ENCODE data around the gene GPR37L1. TPM values are rescaled to one million over a fixed set of nuclear protein-coding genes. Genes with fewer than 3 reads are reported as not detected.

Gene GPR37L1
- total and polyA plus RNA-seq, 7 experiments from 2014 or later, result 0.02 to 0.09 TPM; not detected in 5

GRCh38 chr1:202117898-202118371, 4.8 kb upstream of the GPR37L1 start:
- Histone ChIP-seq H3K4me1 (ENCODE audit: control insufficient read depth in 2 of 2, insufficient read depth in 2 of 2, low read length in 2 of 2) (no peaks in the 10 kb centered on the region), H3K9me3 (ENCODE audit: control insufficient read depth in 2 of 3, low read length in 3 of 3) (no peaks in the 10 kb centered on the region), H3K4me3 (ENCODE audit: low read length) (no peak overlapping the region), H3K27ac (ENCODE audit: low read depth, low read length) (no peak overlapping the region), H3K36me3 (ENCODE audit: control insufficient read depth in 2 of 3, insufficient read depth in 3 of 3, low read length in 3 of 3) (no peaks in the 10 kb centered on the region), H3K27me3 (ENCODE audit: control insufficient read depth in 2 of 2, insufficient read depth in 2 of 2, low read length in 2 of 2) (no peaks in the 10 kb centered on the region)
- H3K36me3 Mint-ChIP-seq, result no peaks in the 10 kb centered on the region
- POLR2A ChIA-PET, result no interaction called here
- H3K4me1 Mint-ChIP-seq, result peaks cover 0 to 3% (median 0%) of the 10 kb centered on the region in 7 donors
- CTCF ChIA-PET, result no interaction called here
- DNase-seq (no peak), ATAC-seq (no peak)
- no peak overlapping the region for H3K27ac Mint-ChIP-seq
- H3K9me3 Mint-ChIP-seq, result no peaks in the 10 kb centered on the region
- H3K4me3 Mint-ChIP-seq, result no peak overlapping the region
- peaks cover 0 to 10% (median 0%) of the 10 kb centered on the region in 5 donors for H3K27me3 Mint-ChIP-seq
- intact Hi-C loops (cut with micrococcal nuclease), result no loop called here

- H3K4me3 Mint-ChIP-seq, result no peak overlapping the region
- H3K36me3 ChIP-seq (ENCODE audit: control insufficient read depth in 2 of 3, insufficient read depth in 3 of 3, low read length in 3 of 3), result no peaks in the 10 kb centered on the region
- H3K4me3 ChIP-seq (ENCODE audit: low read length), result no peak overlapping the region
- no peaks in the 10 kb centered on the region for H3K4me1 Mint-ChIP-seq
- H3K27ac Mint-ChIP-seq, result no peak overlapping the region
- ATAC-seq (no peak), DNase-seq (no peak)
- no peaks in the 10 kb centered on the region for H3K9me3 ChIP-seq (ENCODE audit: control insufficient read depth in 2 of 3, low read length in 3 of 3)
- H3K36me3 Mint-ChIP-seq, result no peaks in the 10 kb centered on the region
- H3K9me3 Mint-ChIP-seq, result no peaks in the 10 kb centered on the region
- CTCF ChIA-PET, result interaction anchor here (0.8 kb wide), 2 partner anchors 8 to 14 kb away, joined by 3 to 4 read pairs; no protein-coding TSS in a partner anchor
- no peaks in the 10 kb centered on the region for H3K4me1 ChIP-seq (ENCODE audit: control insufficient read depth in 2 of 2, insufficient read depth in 2 of 2, low read length in 2 of 2)
- no peak overlapping the region for H3K27ac ChIP-seq (ENCODE audit: low read depth, low read length)
- POLR2A ChIA-PET, result no interaction called here
- intact Hi-C loops (cut with micrococcal nuclease), result no loop called here
- H3K27me3 Mint-ChIP-seq, result peaks cover 0 to 13% (median 6%) of the 10 kb centered on the region in 5 donors
- no peaks in the 10 kb centered on the region for H3K27me3 ChIP-seq (ENCODE audit: control insufficient read depth in 2 of 2, insufficient read depth in 2 of 2, low read length in 2 of 2)
Observed at GRCh38 chr1:202121006-202121405, 1.7 kb upstream of the GPR37L1 start.

- Histone ChIP-seq H3K9me3 (ENCODE audit: control insufficient read depth in 2 of 3, low read length in 3 of 3) (no peaks in the 10 kb centered on the region), H3K27ac (ENCODE audit: low read depth, low read length) (no peak overlapping the region), H3K27me3 (ENCODE audit: control insufficient read depth in 2 of 2, insufficient read depth in 2 of 2, low read length in 2 of 2) (no peaks in the 10 kb centered on the region), H3K36me3 (ENCODE audit: control insufficient read depth in 2 of 3, insufficient read depth in 3 of 3, low read length in 3 of 3) (no peaks in the 10 kb centered on the region), H3K4me3 (ENCODE audit: low read length) (no peak overlapping the region), H3K4me1 (ENCODE audit: control insufficient read depth in 2 of 2, insufficient read depth in 2 of 2, low read length in 2 of 2) (no peaks in the 10 kb centered on the region)
- H3K4me3 Mint-ChIP-seq, result no peak overlapping the region
- H3K36me3 Mint-ChIP-seq, result no peaks in the 10 kb centered on the region
- intact Hi-C loops (cut with micrococcal nuclease), result no loop called here
- H3K27me3 Mint-ChIP-seq, result peaks cover 6 to 16% (median 10%) of the 10 kb centered on the region in 5 donors
- CTCF ChIA-PET, result interaction anchor here (1.0 kb wide), 1 partner anchor 12 kb away, joined by 5 read pairs; no protein-coding TSS in a partner anchor
- H3K9me3 Mint-ChIP-seq, result no peaks in the 10 kb centered on the region
- no peak for DNase-seq
- no peak overlapping the region for H3K27ac Mint-ChIP-seq
- ATAC-seq, result no peak
- peaks cover 0 to 7% (median 0%) of the 10 kb centered on the region in 7 donors for H3K4me1 Mint-ChIP-seq
- POLR2A ChIA-PET, result interaction anchor here (0.6 kb wide), 1 partner anchor 52 kb away, joined by 3 read pairs; no protein-coding TSS in a partner anchor
Observed at GRCh38 chr1:202123336-202123813, 658 bp downstream of the GPR37L1 start.

GRCh38 chr1:202124142-202124541, 1.4 kb downstream of the GPR37L1 start:
- POLR2A ChIA-PET, result no interaction called here
- no peaks in the 10 kb centered on the region for H3K4me1 ChIP-seq (ENCODE audit: control insufficient read depth in 2 of 2, insufficient read depth in 2 of 2, low read length in 2 of 2)
- H3K4me1 Mint-ChIP-seq, result peaks cover 0 to 7% (median 0%) of the 10 kb centered on the region in 7 donors
- no peak for DNase-seq
- H3K27ac Mint-ChIP-seq, result no peak overlapping the region
- H3K27me3 ChIP-seq (ENCODE audit: control insufficient read depth in 2 of 2, insufficient read depth in 2 of 2, low read length in 2 of 2), result no peaks in the 10 kb centered on the region
- no peaks in the 10 kb centered on the region for H3K9me3 Mint-ChIP-seq
- H3K27ac ChIP-seq (ENCODE audit: low read depth, low read length), result no peak overlapping the region
- no peak overlapping the region for H3K4me3 Mint-ChIP-seq
- H3K36me3 Mint-ChIP-seq, result no peaks in the 10 kb centered on the region
- intact Hi-C loops (cut with micrococcal nuclease), result no loop called here
- no peaks in the 10 kb centered on the region for H3K36me3 ChIP-seq (ENCODE audit: control insufficient read depth in 2 of 3, insufficient read depth in 3 of 3, low read length in 3 of 3)
- peaks cover 6 to 16% (median 10%) of the 10 kb centered on the region in 5 donors for H3K27me3 Mint-ChIP-seq
- H3K4me3 ChIP-seq (ENCODE audit: low read length), result no peak overlapping the region
- CTCF ChIA-PET, result interaction anchor here (1.0 kb wide), 1 partner anchor 11 kb away, joined by 5 read pairs; no protein-coding TSS in a partner anchor
- ATAC-seq, result no peak
- H3K9me3 ChIP-seq (ENCODE audit: control insufficient read depth in 2 of 3, low read length in 3 of 3), result no peaks in the 10 kb centered on the region

- ChIA-PET CTCF (no interaction called here), POLR2A (no interaction called here)
- Mint-ChIP-seq H3K4me3 (no peak overlapping the region), H3K4me1 (peaks cover 0 to 7% (median 0%) of the 10 kb centered on the region in 7 donors), H3K27me3 (peaks cover 6 to 16% (median 10%) of the 10 kb centered on the region in 5 donors), H3K9me3 (no peaks in the 10 kb centered on the region), H3K27ac (no peak overlapping the region), H3K36me3 (no peaks in the 10 kb centered on the region)
- Histone ChIP-seq H3K4me1 (ENCODE audit: control insufficient read depth in 2 of 2, insufficient read depth in 2 of 2, low read length in 2 of 2) (no peaks in the 10 kb centered on the region), H3K9me3 (ENCODE audit: control insufficient read depth in 2 of 3, low read length in 3 of 3) (no peaks in the 10 kb centered on the region), H3K27me3 (ENCODE audit: control insufficient read depth in 2 of 2, insufficient read depth in 2 of 2, low read length in 2 of 2) (no peaks in the 10 kb centered on the region), H3K27ac (ENCODE audit: low read depth, low read length) (no peak overlapping the region), H3K36me3 (ENCODE audit: control insufficient read depth in 2 of 3, insufficient read depth in 3 of 3, low read length in 3 of 3) (no peaks in the 10 kb centered on the region), H3K4me3 (ENCODE audit: low read length) (no peak overlapping the region)
- intact Hi-C loops (cut with micrococcal nuclease), result no loop called here
- DNase-seq, result no peak
- no peak for ATAC-seq
Observed at GRCh38 chr1:202125611-202126010, 2.9 kb downstream of the GPR37L1 start.

GRCh38 chr1:202126426-202126825, 3.7 kb downstream of the GPR37L1 start:
- Histone ChIP-seq H3K4me1 (ENCODE audit: control insufficient read depth in 2 of 2, insufficient read depth in 2 of 2, low read length in 2 of 2) (no peaks in the 10 kb centered on the region), H3K27me3 (ENCODE audit: control insufficient read depth in 2 of 2, insufficient read depth in 2 of 2, low read length in 2 of 2) (no peaks in the 10 kb centered on the region), H3K36me3 (ENCODE audit: control insufficient read depth in 2 of 3, insufficient read depth in 3 of 3, low read length in 3 of 3) (no peaks in the 10 kb centered on the region), H3K9me3 (ENCODE audit: control insufficient read depth in 2 of 3, low read length in 3 of 3) (no peaks in the 10 kb centered on the region), H3K27ac (ENCODE audit: low read depth, low read length) (no peak overlapping the region), H3K4me3 (ENCODE audit: low read length) (no peak overlapping the region)
- ChIA-PET POLR2A (no interaction called here), CTCF (no interaction called here)
- Mint-ChIP-seq H3K9me3 (no peaks in the 10 kb centered on the region), H3K4me1 (peaks cover 0 to 7% (median 0%) of the 10 kb centered on the region in 7 donors), H3K36me3 (no peaks in the 10 kb centered on the region), H3K27me3 (peaks cover 6 to 16% (median 9%) of the 10 kb centered on the region in 5 donors), H3K27ac (no peak overlapping the region), H3K4me3 (no peak overlapping the region)
- no peak for DNase-seq
- intact Hi-C loops (cut with micrococcal nuclease), result no loop called here
- ATAC-seq, result no peak

- POLR2A ChIA-PET, result no interaction called here
- CTCF ChIA-PET, result no interaction called here
- Histone ChIP-seq H3K27ac (ENCODE audit: low read depth, low read length) (no peak overlapping the region), H3K27me3 (ENCODE audit: control insufficient read depth in 2 of 2, insufficient read depth in 2 of 2, low read length in 2 of 2) (no peaks in the 10 kb centered on the region), H3K9me3 (ENCODE audit: control insufficient read depth in 2 of 3, low read length in 3 of 3) (no peaks in the 10 kb centered on the region), H3K36me3 (ENCODE audit: control insufficient read depth in 2 of 3, insufficient read depth in 3 of 3, low read length in 3 of 3) (peaks cover 0 to 2% (median 0%) of the 10 kb centered on the region in 3 experiments), H3K4me3 (ENCODE audit: low read length) (no peak overlapping the region), H3K4me1 (ENCODE audit: control insufficient read depth in 2 of 2, insufficient read depth in 2 of 2, low read length in 2 of 2) (no peaks in the 10 kb centered on the region)
- peaks cover 0 to 11% (median 3%) of the 10 kb centered on the region in 7 donors for H3K4me1 Mint-ChIP-seq
- no peaks in the 10 kb centered on the region for H3K36me3 Mint-ChIP-seq
- no peak overlapping the region for H3K27ac Mint-ChIP-seq
- ATAC-seq, result no peak
- DNase-seq, result no peak
- no peak overlapping the region for H3K4me3 Mint-ChIP-seq
- intact Hi-C loops (cut with micrococcal nuclease), result no loop called here
- peaks cover 0 to 16% (median 9%) of the 10 kb centered on the region in 5 donors for H3K27me3 Mint-ChIP-seq
- H3K9me3 Mint-ChIP-seq, result no peaks in the 10 kb centered on the region
Observed at GRCh38 chr1:202127061-202127460, 4.3 kb downstream of the GPR37L1 start.

All from naive thymus-derived CD4-positive, alpha-beta T cell (primary cell).